C4-2B (cell line): ENCODE data around the gene C1QTNF9.

Source experiments
- CTCF ChIP-seq: fragments of 450-650 bp; conservative IDR thresholded peaks from 2 replicates; pipeline ENCODE4 v1.5.1; 2017; ENCODE audit warnings: mild to moderate bottlenecking
- ZFX ChIP-seq: fragments of 450-650 bp; IDR thresholded peaks from 2 replicates; pipeline ENCODE4 v1.6.1; 2017

GRCh38 chr13:24293746-24294145 is 15.6 kb upstream of the C1QTNF9 start:
- TF ChIP-seq CTCF (no peak), ZFX (no peak)
